GM21367 (cell line): Measurements from ENCODE around the gene CDHR2.
A peak's percentile ranks its signal among the peaks of the same experiment; 100 is the strongest.
"Not testable (repeated sequence)": the region's sequence is repeated elsewhere in the genome, so short reads cannot be mapped to it uniquely, and the experiment has no call there.

Experiments
- ATAC-seq: cut with Tn5 transposase; IDR thresholded peaks from one replicate; pipeline ENCODE4 v1.9.1; 2021; ENCODE audit not compliant: unreplicated experiment

The CDHR2 gene

DNA sequence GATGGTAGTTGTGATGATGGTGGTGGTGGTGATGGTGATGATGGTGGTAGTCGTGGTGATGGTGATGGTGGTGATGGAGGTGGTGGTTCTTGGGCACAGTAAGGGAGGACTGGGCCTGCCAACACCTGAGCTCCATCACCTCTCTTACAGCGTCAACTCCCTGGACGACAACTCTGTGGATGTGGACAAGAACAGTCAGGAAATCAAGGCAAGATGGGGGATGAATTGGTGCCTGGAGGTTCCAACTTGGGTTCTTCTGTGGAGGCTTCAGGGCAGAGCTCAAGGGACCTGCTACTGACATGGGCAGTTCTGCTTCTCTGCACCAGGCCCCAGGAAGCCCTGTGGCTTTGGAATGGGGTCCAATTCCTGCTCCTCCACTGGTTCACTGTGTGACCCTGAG is 43.4 kb downstream of the CDHR2 start:
- no peak for ATAC-seq

DNA sequence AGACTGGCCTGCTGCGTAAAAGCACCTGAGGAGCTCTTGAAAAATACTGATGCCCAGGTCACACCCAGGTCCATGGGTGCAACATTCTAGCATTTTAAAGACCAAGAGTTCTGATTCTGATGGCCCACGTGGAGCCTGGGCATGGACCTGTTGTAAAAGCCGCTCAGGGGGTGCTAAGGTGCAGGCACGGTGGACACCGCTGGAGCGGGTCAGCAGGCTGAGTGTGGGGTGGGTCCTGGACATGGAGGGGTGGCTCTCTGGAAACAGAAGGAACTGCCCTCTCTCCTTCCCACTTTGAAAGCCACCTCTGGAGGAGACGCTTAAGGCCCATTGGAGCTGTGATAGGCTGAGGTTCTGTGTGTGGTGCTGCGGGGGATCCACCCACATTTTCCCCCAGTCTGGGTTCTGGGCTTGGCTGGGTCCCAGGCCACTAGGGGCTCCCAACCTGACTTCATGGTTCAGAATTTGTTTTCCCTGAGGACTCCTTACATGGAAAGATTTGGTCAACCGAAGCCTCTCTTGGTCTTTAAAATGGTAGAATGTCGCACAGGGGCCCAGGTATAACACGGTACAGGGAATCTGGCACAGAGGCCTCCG is 44.2 kb downstream of the CDHR2 start:
- ATAC-seq = no peak

DNA sequence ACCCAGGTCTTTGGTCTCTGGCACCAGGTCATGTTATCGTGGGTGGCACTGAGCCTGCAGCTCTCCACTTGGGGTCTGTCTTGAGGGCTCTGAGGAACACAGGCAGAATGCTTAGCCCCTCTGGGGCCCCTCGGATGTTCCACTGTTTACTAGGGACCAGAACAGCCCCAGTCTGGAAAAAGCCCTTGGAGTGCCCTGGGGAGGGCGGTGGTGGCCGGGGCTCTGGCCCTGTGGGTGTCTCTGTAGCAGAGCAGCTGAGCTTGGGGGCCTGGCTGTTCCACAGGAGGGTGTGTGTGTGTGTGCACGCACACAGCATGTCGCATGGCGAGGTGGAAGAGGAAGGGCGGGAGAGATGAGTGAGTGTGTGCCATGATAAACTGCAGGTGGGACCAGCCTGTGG is 45.4 kb downstream of the CDHR2 start:
- no peak for ATAC-seq

DNA sequence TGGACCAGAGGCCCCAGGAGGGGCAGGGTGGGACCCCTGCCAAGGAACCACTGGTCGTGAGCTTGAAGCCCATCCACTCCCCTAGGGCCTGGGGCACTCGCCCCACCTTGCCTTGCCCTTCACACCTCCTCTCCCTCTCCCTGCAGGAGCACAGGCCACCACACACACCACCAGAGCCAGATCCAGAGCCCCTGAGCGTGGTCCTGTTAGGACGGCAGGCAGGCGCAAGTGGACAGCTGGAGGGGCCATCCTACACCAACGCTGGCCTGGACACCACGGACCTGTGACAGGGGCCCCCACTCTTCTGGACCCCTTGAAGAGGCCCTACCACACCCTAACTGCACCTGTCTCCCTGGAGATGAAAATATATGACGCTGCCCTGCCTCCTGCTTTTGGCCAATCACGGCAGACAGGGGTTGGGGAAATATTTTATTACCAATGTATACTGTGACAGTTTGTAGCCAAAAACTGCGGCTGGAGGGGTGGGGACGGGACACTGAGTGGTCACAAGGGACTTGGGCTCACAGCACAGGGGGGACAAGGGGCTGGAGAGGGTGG is 46.3 kb downstream of the CDHR2 start:
- ATAC-seq = no peak

DNA sequence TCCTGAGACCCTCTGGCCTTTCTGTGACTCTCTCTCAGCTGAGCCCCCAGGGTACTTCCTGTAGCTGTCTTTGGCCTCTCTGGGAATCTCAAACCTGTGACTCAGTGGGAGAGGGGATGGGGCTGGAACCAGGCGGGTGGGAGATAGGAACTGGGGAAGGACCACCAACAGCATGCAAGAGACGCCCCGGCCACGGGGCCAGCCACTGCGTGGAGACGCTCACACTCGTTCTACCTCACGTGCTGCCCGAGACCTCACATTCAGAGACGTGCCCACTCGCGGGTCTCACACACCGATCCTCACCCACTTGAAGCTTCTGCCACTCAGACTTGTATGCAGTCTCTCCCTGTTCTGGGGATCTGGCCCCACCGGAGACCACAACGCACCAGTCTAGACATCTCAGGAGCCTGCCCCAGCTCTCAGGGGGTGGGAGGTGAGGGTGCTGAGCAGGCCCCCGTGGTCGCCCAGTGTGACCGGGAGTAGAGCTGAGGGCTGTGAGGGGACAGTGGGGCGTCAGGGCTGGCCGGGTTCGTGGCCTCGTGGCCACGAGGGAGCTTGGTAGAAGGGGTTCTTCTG is 47.0 kb downstream of the CDHR2 start:
- ATAC-seq = no peak

DNA sequence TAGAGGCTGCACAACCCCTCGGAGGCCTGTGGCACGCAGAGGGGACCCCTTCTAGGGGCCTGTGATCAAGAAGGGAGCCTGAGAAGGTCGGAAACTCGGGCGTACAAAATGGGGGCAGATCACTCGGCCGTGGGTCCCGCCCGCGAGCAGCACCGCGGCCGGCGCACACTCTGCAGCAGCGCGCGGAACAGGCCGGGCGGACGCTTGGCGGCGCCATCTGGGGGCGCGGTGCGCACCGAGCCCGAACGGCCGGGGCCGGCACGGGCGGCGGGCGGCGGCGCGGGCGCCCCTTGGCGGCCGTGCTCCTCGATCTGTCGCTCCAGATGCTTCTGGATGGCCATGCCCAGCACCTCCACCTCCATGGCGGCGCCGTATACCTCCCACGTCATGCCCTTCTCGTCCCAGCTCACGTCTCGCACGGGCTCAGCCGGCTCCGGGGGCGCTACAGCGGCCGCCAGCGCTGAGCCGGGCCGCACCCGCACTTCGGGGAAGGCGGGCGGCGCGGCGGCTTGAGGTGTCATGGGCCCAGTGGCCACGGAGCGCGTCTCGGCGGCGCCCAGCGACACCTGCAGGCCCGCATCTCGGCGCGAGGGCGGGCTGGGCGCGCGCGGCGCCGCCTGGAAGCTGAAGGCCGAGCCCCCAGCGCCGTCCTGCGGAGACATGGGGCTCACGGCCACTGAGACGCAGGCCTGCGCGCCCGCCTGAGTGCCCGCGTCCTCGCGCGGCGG is 47.7 kb downstream of the CDHR2 start:
- peak; percentile 65 for ATAC-seq

DNA sequence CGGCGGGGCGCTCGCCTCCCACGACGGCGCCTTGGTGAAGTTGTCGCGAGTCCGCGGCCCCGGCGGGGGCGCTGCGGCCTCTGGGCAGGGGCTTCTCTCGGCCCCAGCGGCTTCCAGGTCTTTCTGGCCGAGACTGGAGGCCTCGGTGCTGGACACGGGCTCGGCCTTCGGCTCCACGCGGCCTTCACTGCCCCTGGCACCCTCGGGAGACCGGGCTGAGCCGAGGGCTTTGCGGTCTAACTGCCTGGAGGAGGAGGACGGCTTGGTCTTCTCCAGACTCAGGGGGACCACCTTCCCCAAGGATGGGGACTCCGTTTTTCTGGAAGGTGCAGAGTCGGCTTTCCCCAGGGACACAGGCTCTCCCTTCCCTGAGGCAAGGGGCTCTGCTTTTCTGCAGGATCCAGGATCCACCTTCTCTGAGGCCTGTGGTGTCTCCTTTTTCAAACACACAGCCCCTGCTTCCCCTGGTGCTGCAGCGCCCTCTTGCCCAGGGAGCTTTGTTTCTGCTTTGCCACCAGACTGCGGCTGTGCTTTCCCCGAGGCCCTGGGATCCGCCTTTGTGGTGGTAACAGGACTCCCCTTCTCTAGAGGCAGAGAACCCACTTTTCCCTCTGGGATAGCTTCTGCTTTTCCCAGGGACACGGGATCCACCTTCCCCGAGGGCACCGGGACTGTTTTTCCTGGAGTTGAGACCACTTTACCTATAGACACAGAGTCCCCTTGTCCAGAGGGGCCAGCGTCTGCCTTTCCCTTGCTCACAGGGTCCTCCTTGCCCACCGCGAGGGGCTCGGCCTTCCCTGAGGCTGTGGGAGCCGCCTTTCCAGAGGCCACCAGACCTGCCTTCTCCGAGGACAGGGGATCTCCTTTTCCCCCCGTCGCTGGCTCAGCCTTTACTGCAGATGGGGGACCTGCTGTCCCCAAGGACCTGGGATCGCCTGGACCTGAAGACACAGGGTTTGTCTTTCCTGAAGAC is 48.6 kb downstream of the CDHR2 start:
- ATAC-seq = no peak

DNA sequence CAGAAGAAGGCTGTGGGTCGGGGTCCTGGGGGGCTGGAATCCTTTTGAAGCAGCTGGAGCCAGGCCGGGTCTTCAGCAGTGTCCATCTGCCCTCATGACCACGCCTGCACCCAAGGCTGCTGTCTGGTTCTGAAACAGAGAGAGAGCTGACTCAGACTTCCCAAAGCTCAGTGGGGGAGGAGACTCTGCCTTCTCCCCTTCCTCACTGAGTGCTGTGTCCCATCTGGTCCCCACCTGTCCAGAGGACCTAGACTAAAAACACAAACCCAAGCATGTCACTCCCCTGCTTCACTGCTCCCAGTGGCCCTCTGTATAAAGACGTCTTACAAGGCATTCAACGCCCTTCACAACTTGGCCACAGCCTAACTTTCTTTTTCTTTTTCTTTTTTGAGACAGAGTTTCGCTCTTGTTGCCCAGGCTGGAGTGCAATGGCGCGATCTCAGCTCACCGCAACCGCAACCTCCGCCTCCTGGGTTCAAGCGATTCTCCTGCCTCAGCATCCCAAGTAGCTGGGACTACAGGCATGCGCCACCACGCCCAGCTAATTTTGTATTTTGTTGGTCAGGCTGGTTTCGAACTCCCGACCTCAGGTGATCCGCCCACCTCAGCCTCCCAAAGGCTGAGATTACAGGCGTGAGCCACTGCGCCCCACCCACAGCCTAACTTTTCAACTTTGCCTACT is 50.7 kb downstream of the CDHR2 start:
- not testable (repeated sequence) for ATAC-seq

DNA sequence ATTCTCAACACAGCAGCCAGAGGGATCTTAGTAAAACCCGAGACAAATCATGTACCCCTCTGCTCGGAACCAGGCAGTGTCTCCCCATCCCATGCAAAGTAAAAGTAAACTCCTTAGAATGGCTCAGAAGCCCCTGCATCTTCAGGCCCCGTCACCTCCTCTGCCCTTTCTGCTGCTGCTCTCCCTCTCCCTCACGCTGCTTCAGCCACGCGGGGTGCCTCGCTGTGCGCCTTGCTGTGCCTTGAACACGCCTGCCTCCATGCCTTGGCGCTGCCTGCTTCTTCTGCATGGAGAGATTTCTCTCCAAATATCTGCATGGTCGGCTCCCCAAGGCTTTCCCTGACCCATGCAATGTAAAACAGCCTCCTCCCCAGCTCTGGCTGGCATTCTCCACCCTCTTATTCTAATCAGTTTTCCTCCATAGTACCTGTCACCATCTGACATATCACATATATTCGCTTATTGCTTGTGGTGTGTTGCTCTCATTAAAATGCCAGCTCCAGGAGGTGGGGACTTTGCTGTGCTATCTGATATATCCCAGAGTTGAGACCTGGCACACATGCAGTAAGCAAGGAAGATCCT is 52.9 kb downstream of the CDHR2 start:
- no peak for ATAC-seq

DNA sequence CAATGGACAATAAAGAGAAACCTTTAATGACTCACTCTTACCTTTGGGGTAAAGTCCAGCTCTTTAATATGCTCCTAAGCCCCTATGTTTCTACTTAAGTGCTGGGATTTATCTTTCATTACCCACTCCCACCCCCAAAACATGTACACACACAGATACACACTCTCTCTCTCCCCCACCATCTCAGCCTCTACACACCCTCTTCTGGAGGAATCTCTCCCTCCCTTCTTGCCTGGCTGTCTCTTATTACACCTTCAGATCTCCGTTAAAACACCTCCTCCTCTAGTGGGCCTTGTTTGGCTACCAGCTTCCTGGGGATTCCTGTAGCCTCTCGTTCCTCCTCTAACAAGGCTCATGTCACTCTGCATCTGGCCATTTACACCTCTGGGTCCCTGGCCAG is 53.9 kb downstream of the CDHR2 start:
- no peak for ATAC-seq

DNA sequence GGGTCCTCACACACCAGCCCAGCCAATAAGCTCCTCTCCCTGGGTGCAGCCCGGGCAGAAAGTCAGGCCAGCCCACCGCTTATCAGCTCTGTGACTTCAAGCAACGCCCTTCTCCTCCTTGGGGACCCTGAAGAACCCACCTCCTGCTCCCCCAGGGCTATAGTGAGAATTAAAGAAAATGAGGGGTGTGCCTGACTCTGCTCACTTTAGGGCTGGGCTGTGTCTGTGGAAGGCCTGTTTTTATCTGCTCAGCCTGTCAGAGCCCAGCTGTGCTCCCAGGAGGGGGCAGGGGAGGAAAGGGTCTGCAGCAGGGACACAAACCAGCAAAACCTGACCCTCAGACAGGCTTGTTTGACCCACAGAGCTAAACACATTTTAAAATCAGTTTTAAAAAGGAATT is 56.9 kb downstream of the CDHR2 start:
- ATAC-seq = no peak

DNA sequence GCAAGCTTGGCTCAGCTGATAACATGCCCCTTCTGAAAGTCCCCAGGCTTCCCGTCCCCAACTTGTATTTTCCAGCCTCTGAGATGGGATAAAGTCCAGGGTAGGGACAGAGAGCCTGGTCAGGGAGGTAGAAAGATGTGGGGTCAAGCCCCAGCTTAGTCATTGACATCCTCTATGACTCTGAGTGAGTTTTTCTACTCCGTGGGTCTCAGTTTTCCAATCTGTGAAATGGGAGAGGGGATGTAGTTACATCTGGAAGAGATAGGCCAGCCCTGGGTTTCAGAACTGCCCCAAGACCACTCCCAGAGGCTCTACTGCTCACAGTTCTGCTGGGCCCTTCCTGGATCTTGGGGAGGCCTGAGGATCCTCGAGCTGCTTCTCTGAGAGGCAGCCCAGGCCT is 57.7 kb downstream of the CDHR2 start:
- no peak for ATAC-seq

DNA sequence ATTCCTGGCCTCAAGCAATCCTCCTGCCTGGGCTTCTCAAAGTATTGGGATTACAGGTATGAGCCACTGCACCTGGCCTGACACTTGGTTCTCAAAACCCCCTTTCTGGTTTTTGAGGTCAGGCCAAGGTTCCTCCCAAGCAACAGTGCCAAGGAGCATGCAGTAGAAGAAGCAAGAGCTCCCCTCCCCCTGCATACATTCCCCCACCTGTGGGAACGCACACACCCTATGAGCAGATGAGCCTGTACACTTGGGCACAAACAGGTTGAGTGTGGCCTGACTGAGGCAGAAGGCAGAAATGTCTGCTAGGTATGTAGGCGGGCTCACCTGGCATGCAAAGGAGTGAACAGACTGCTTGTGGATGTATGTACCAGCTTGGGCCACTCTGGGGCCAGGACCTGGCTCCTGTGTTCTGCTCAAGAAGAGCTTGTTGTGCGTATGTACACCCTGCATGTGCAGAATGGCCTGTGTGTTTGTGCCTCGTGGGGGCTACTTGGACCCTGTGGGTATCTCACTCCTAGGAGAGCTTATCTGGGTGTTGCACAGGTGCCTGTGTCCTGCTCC is 59.1 kb downstream of the CDHR2 start:
- ATAC-seq = no peak

DNA sequence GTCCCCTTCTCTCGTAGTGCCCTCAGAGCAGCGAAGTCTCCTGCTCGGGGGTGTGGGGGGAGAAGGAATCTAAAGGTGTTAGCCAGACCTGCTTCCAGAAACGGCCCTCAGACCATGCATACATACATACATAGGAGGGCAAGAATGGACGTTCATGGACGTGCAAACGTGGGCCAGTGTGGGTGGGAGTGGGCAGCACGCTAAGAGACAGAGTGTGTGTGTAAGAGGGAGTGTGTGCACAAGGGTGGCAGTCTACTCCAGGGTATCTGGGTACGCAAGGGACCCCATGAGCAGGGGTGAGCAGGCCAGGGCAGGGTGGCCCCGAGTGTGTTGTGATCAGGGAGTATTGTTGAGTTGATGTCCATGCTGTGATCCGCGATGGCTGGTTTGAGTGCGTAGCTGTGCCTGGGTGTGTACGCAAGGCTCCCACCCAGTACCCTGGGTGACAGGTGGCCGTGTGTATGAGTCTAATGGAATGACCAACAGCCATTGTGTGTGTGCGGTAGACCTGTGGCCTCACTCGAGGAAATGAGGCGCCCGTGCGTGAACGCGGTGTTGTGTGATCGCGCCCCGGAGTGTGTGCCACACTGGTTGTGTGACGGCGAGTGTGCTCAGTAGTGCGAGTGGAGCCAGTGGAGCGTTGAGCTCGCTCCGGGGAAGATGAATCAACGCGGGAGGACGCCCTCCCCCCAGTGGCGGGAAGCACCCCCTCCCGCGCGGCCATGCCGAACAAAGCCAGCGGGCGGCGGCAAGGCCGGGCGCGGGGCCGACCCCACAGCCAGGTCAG is 60.0 kb downstream of the CDHR2 start:
- ATAC-seq = peak; percentile 15

DNA sequence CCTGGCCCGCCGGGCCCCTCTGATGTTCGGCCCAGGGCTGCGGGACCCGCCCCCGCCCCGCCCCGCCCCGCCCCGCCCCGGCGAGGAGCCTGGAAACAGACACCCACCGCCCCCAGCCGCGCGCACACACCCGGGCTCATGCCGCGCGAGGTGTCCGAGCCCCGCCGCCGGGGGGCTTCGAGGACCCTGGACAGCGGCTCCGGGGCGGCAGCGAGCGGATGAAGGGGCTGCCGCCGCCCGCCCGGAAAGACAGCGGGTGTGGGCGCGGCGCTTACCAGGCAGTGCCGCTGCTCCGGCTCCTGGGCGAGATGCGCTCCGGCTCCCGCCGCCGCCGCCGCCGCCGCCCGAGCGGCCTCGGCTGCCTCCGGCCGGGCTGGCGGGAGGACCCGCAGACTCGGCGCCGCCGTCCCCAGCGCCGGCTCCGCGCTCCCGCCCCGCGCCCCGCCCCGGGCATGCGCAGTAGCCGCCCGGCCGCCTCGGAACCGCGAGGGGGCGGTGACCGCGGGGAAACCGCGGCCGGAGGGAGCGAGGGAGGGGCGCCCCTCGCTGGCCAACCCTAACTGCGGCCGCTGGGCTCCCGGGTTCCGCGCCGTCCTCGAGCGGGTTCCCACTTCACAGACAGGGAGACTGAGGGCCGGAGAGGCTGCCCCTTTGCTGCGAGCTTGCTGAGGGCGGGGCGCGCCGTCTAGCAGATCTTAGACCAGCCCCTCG is 60.7 kb downstream of the CDHR2 start, which contains the start of gene GPRIN1:
Gene GPRIN1, minus strand, starts transcription at position 433 of the 711 bp plus-strand sequence. CDS start 10,322 bp downstream, outside the sequence.
- peak; percentile 58 for ATAC-seq

DNA sequence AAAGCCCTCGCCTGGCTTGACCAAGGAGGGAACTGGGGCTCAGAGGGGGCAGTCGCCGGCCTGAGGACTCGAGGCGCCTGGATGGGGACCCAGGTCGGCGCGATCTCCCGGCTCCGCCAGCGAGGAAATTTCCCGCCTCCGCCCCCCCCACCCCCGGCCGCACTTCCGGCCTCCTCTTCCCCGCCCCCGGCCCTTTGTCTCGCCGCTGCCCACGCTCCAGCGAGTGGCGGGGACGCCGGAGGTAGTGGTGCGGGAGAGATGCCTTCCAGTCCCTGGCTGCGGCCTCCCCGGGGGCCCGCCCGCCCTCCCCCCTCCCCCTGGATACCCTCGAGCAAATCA is 61.3 kb downstream of the CDHR2 start:
- ATAC-seq = no peak

DNA sequence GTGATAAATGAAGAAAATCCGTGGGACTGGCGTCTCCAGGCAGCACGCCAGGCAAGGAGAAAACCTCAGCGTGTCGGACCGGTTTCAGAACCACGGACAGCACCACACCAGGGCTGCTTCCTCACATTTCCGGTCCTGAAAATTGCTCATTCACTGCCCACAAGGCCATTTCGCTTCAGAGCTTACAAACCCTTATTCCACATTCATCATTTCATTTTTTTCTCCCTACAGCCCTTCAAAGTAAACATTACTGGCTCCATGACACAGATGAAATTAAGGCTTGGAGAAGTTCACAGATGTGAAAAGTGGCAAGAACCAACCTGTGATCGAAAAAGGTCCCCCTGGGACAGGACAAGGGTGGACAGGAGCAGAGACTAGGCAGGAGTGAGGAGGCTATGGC is 62.3 kb downstream of the CDHR2 start:
- no peak for ATAC-seq

DNA sequence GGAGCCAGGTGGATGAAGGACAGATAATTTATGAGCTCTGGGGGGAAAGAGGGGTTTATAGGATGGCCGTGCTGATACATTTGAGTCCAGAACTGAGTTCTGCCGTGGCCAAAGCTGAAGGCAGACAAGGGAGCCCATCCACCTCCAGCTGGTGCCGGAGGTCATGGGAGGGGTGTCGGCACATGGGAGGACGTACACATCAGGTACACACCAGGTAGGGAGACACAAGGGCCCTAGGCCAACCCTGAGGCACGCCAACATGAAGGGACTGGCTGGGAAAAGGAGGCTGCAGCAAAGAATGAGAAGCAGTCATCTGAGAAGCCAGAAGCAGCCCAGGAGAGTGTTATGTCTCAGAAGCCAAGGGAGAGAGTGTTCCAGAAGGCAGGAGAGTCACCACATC is 62.9 kb downstream of the CDHR2 start:
- ATAC-seq = no peak
